ENCODE data around the gene HECTD1.
A peak's percentile ranks its signal among the peaks of the same experiment; 100 is the strongest.
"Not testable (repeated sequence)": the region's sequence is repeated elsewhere in the genome, so short reads cannot be mapped to it uniquely, and the experiment has no call there.

Gene HECTD1

DNA sequence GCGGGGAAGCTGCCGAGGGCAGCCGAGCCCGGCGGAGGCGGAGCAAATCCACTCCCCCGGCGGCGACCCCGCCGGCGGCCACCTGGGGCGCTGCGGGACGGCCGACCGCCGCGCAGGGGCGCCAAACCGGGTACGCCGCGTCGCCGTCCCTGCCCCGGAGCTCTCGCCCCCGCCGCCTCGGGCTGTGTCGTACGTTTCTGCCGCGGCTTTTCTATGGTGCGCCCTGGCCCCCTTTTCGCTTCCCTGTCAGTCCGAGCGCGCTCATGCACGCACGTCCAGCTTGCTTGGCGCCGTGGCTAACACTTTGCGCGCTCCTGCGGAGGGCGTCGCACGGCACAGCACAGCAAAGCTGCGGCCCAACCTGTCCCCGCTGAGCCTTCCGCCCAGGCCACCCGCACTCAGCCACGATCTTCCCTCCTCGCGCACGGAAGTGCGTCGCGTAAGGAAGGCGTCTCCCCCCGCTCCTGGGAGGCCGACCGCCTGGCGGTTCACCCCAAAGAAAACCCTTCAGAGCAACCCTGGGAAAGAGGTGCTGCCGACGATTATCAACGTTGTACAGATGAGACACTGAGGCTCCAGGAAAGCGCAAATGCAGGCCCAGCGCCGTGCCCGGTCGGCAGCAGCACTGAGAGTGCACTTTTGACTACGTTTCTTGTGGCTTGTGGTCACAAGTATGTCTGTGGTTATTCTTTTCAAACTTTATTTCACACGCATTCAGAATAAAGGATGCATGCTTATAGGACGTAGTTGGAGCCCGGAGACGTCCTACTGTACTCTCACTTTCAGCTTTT is at the start of gene HECTD1:
HECTD1 (minus strand) TSS at position 39 of the 791 bp plus-strand sequence. CDS start 1,857 bp downstream, outside the sequence.
- peak; percentile 84 for DNase-seq

DNA sequence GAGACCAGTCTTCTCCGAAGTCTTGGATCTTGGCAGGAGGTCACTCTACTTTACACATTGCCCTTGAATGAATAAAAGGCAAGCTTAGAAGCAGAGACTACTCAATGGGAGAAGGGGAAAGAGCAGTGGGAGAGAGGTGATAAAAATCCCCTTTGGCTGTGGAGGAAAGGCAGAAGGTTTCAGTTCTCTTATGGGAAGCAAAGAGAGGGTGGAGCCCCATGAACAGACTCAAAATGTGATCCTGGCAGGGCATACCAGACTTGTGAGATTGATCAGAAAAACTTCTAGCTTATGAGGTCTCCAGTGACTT is 49.6 kb upstream of the HECTD1 start:
- no peak for DNase-seq

DNA sequence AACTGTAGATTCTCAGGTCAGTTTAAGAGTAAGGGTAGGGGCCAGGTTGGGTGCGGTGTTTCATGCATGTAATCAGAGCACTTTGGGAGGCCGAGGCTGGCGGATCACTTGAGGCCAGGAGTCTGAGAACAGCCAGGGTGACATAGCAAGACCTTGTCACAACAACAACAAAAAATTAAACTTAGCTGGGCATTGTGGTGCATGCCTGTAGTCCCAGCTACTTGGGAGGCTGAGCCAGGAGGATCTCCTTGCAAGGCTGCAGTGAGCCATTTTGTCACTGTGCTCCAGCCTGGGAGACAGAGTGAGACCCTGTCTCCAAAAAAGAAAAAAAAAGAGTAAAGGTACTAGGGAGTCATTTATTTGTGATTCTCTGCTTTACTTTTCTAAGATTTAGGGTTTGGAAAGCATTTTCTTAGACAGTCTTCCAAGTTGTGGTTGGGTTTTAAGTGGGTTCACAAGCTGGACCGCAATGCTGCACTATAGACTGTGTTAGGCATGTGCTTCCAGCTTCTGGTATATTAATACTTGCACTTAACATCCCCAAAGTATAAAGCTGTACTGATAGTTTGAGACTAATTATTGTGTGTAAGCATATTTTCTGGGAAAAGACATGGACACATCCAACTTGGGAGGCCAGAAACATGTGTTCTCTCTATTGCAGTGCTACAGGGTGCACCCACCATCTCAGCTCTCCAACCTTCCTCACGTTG is 49.1 kb upstream of the HECTD1 start:
- no peak for DNase-seq

DNA sequence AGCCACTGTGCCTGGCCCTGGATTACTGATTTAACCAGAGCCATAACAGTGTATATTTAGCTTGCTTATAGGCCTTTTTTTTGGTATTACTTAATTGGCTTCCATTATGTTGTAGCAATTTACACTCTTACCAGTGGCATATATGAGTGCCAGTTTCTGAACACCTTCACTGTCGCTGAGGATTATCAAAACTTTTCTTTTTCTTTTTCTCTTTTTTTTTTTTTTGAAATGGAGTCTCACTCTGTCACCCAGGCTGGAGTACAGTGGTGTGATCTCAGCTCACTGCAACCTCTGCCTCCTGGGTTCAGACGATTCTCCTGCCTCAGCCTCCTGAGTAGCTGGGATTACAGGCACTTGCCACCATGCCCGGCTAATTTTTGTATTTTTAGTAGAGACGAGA is 48.3 kb upstream of the HECTD1 start:
- not testable (repeated sequence) for DNase-seq

DNA sequence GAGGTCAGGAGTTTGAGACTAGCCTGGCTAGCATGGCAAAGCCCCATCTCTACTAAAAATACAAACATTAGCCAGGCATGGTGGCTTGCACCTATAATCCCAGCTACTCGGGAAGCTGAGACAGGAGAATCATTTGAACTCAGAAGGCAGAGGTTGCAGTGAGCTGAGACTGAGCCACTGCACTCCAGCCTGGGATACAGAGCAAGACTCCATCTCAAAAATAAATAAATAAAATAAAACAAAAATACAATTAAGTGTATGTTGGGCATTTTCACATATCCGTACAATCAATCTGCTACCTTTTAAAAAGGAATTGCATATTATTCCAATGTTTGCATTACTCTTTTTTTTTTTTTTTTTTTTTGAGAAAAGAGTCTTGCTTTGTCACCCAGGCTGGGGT is 47.7 kb upstream of the HECTD1 start:
- no peak for DNase-seq

DNA sequence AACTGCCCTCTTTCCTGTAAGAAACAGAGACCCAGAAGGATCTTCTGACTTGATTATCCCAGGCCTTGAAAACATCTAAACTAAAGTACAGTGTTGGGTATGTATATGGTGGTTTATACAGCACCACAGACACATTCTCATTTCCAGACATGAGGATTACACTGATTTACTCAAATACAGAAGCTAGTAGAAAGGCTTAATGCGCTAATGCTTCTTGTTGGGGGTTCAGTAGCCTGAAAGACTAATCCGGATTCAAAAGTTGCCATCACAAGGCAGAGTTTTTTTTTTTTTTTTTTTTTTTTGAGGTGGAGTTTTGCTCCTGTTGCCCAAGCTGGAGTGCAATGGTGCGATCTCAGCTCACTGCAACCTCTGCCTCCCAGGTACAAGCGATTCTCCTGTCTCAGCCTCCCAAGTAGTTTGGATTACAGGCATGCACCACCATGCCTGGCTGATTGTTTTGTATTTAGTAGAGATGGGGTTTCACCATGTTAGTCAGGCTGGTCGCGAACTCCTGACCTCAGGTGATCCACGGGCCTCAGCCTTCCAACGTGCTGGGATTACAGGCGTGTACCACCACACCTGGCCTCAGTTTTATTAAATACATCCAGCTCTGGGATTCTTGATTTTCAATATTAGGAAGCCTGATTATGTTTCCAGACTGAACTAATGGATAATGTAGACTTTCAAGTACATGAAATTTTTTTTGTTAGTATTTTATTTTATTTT is 46.3 kb upstream of the HECTD1 start:
- no peak for DNase-seq

DNA sequence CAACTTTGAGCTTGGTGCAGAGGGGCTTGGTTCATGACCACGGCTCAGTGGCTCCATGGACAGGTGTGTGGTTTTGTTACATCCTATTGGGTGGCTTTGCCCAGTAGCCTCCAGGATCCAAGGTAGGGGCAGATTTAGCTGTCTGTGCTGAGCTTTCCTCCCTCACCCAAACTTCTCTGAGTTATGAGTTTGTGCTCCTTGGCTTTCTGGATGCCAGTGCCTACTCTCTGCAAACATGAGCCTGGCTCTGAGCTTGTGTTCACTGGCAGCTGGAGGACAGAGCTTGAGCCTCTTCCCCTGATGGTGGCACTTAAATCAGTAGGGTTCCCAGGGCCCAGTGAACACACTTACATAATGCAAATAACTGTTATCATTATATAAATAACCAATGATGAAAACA is 45.3 kb upstream of the HECTD1 start:
- no peak for DNase-seq

DNA sequence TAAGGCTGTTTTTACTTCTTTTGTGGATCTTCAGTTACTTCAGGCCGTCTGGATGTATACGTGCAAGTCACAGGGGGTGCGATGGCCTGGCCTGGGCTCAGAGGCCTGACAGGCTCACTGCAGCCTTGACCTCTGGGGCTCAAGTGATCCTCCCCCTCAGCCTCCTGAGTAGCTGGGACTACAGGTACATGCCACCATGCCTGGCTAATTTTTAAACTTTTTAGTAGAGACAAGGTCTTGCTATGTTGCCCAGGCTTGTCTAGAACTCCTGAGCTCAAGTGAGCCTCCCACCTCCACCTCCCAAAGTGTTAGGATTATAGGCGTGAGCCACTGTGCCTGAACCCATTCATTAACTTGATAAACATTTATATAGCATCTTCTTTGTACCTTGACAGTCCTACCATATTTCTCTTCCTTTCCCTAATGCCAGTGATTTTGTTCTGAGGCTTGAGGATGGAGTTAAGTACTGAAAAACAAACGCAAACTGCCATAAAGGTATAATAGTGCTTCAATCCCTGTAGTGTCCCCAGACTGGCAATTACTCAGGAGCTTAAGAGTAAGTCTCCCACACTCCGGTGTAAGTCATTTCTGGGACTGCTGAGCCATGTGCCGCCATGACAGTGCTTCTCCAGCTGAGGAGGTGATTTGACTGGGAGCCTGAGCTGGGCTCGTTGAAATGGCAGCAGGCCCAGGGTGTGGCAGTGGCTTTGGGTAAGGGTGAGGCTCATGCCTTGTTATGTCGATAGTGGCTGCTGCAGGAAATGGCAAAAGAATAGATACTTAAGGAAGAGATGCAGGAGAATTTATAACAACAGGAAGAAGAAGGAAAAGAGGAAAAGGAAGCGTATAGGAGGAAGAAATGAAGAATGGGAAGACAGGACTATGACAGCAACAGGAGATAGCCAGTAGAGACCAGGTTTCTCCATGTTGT is 43.7 kb upstream of the HECTD1 start:
- no peak for DNase-seq

DNA sequence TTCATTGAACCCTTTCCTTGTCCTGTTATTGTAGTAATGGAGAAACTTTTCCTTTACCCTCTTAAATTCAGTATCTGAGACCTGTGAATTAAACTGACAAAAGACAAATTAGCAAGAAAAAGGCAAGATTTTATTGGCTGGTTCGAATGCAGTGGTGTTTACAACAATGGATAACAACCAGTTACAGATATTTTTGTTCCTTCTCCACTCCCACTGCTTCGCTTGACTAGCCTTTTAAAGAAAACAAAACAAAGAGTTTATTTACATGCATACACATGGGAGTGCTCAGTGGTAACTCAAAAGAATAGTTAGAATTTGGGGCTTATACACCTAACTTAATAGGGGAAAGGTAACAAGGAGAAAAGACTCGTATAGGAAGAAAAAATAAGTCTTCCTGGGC is 37.0 kb upstream of the HECTD1 start:
- no peak for DNase-seq

DNA sequence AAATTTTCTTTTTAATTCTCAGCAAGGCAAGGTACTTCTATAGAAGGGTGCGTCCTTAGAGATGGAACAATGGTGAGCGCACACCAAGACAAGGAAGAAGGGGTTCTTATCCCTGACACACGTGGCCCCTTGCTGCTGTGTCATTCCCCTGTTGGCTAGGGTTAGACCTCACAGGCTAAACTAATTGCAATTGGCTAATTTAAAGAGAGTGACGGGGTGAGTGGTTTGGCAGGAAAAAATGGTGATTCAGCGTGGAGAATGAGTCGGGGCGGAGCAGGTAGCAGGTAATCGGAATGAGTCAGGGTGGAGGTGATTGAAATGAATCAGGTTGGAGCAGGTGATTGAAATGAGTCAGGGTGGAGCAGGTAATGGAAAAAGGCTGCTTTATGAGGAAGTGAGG is 36.3 kb upstream of the HECTD1 start:
- no peak for DNase-seq

DNA sequence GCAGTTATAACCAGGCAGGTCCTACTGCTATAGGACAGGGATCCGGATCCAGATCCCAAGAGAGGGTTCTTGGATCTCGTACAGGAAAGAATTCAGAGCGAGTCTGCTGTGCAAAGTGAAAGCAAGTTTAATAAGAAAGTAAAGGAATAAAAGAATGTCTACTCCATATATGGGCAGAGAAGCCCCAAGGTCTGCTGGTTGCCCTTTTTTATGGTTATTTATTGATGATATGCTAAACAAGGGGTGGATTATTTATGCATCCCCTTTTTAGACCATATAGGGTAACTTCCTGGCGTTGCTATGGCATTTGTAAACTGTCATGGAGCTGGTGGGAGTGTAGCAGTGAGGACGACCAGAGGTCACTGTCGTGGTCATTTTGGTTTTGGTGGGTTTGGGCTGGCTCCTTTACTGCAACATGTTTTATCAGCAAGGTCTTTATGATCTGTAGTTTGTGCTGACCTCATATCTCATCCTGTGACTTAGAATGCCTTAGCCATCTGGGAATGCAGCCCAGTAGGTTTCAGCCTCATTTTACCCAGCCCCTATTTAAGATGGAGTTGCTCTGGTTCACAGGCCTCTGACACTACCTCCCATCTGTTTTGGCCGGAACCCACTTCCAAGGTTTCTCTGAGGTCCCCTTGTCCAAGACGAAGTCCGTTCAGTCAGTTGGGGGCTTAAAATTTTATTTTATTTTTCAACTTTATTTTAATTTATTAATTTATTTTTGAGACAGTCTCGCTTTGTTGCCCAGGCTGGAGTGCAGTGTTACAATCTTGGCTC is 34.8 kb upstream of the HECTD1 start:
- not testable (repeated sequence) for DNase-seq

DNA sequence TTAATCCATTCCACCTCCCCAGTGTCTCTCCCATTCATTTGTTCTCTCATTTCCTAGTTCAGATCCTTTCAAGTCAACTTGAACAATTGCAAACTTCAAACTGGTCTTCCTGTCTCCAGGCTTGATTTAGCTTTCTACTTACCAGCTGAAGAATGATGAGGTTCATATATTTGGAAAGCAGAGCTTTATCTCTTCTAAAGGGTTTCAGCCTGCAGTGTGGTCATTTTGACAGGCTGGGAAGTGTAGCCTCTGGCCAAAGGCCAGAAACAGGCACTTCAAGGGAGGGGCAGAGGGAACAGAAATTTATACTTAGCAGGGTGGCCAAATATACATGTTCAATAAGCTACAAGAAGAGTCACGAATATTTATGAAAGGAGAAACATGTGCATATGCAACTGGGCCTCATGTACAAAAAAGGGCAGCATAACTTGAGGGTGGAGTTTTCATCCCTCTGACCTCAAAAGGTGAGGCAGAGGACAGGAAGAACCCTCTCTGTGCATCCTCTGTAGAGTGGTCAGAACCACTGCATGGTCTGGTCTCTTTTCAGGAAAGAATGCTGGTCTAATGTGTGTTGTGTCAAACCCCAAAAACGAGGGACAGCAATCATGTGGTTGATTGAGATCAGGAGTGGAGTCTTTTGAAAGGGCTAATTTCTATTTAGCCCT is 34.0 kb upstream of the HECTD1 start:
- no peak for DNase-seq

DNA sequence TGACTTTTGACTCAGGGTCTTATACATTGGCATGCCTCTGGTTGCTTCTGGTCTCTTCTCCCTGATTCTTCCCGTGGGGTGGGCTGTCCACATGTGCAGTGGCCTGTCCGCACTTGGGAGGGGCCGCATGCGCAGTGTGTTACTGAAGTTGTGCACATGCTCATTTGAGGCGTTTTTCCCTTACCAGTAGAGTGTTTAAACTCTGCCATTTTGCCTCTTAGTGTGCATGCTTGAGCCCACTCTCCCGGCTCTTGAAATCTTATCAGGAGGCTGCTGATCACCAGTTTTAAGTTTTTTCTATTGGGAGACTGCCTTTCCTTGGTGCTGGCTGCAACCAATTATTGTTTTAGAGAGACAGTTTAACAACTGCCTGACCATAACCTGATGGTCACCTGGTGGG is 32.1 kb upstream of the HECTD1 start:
- DNase-seq = no peak

DNA sequence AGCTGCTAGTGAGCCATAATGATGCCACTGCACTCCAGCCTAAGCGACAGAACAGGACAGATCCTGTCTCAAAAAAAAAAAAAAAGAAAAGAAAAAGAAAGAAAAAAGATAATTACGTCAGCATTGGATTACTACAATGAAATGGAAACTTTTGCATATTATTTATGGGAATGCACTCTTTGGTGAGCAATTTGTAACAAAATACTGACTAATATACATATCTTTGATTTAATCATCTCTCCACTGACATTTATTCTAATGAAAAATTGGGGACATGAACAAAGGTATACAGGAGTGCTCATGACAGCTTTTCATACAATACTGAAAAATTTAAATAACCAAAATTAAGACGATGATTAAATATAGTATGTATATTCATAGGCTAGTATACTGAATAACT is 27.9 kb upstream of the HECTD1 start:
- DNase-seq = no peak

DNA sequence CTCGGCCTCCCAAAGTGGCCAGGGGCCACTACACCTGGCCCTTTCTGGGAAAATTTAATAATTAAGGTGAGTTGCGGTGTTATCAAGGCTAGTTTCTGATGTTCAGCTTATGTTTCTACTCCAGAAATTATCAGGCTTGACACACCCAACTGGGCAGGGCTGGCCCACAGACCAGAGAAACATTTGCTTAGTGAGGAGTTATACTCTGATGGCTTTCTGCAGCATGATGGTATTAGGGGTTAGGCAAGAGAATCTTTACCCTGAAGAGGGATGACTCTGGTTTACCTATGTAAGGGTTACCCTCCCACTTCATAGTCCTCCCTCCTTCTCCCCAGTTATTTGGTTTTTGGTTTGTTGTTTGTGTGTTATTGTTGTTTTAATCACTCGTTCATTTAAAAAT is 24.5 kb upstream of the HECTD1 start:
- no peak for DNase-seq

DNA sequence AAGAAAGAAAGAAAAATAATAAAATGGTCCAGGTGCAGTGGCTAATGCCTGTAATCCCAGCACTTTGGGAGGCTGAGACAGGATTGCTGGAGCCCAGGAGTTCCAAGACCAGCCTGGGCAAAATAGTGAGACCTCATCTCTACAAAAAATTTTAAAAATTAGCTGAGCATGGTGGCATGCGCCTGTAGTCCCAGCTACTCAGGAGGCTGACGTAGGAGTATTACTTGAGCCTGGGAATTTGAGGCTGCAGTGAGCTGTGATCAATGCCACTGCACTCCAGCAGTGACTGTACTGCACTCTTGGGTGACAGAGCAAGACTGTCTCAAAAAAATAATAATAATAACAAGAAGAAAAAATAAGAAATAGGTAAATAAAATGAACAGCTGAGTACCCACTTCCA is 23.7 kb upstream of the HECTD1 start:
- not testable (repeated sequence) for DNase-seq

DNA sequence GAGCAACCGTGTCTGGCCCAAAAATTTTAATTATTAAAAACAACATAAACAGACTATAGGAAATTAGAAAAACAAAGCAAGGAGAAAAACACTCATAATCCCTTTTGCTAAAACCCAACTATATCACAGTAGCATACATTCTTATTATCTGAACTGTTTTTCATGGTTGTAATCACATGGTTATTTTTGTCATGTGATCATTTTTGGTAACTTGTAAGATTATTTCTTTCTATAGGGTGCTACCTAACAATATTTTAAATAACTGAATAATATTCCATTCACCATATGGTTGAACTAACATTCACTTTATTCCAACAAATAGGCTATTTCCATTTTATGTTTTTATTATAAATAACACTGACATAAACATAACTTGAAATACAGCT is 23.0 kb upstream of the HECTD1 start:
- DNase-seq = no peak

DNA sequence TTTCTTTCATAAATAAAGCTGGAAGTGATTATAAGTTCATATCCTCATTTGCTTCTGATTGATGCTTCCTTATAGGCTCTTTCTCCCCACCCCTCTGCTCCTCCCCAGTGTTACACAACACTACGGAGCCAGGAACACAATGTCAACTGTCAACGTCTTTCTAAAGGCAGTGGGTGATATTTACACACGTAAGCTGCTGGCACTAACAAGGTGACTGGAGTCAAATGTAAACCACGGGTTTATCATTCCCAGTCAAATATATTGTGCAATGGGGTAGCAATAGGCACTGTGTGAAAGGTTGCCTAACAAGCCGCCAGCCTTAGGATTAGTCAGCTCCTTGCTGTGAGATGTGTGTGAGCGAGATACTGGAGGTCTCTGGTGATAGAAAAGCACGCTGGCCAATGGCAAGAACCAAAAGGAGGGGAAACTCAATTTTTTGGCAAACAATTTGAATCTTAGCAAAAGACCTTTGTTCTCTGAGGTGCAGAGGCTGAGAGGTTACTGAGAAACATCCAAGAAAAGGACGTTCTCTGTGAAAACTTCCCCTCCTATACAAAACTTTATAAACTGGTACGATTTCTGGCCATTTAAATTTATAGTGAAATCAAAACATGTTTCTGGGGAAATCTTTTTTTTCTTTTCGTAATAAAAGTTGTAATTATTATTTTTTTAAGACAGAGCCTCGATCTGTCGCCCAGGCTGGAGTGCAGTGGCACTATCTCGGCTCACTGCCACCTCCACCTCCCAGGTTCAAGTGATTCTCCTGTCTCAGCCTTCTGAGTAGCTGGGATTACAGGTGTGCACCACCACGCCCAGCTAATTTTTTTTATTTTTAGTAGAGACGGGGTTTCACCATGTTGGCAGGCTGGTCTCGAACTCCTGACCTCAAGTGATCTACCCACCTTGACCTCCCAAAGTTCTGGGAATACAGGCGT is 22.3 kb upstream of the HECTD1 start:
- no peak for DNase-seq

DNA sequence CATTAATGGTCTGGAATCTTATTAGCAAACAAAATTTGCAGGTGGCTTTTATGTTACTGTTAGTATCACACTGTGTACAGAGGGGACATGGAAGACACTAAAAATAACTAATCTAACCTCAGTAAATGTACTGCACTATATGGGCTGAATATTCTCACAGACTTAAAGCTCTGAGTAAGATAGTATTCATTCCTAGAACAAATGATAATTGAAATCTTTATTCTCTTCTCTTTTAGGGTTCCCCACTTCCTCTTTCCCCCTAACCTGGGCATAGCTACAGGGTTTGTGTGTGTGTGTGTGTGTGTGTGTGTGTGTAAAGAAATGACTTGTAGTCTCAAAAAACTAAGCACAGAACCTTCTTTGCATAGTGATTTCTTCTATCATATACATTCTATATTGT is 21.4 kb upstream of the HECTD1 start:
- DNase-seq = no peak

DNA sequence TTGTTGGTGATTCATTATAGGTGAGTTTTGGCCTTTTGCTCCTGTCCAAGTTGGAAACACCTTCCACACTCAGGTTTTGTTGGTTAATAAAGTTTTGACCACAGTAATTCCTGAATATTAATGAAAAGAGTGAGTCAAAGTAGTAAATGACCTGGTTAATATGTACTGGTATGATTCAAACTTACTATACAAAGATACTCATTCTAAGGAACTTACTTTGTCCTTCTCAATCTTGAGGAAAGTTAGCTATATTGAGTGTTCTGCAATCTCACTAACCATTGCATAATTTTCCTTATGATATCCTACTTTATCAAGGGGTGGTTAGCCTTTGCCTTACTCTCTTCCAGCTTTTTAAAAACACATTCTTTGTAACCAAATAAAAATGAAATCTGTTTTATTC is 20.9 kb upstream of the HECTD1 start:
- no peak for DNase-seq
